ENCODE results near the gene GSTM4.

The GSTM4 gene

DNA sequence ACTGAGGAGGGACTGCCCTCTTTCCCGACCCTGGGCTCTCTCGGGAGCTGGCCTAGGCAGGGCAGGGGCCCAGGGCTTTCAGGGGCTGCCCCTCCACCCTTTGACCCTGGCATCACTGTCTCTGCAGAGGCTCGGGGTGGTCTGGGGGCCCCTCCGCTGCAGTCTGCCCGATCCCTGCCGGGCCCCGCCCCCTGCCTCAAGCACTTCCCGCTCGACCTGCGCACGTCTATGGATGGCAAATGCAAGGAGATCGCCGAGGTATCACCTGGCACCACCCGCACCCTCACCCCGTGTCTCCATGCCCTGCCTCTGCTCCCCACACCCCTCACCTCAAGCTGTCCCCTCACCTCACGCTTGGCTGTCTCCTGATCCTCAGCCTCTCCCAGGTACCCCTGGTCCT, 30.7 kb upstream of the GSTM4 start:
- DNase-seq = no peak

DNA sequence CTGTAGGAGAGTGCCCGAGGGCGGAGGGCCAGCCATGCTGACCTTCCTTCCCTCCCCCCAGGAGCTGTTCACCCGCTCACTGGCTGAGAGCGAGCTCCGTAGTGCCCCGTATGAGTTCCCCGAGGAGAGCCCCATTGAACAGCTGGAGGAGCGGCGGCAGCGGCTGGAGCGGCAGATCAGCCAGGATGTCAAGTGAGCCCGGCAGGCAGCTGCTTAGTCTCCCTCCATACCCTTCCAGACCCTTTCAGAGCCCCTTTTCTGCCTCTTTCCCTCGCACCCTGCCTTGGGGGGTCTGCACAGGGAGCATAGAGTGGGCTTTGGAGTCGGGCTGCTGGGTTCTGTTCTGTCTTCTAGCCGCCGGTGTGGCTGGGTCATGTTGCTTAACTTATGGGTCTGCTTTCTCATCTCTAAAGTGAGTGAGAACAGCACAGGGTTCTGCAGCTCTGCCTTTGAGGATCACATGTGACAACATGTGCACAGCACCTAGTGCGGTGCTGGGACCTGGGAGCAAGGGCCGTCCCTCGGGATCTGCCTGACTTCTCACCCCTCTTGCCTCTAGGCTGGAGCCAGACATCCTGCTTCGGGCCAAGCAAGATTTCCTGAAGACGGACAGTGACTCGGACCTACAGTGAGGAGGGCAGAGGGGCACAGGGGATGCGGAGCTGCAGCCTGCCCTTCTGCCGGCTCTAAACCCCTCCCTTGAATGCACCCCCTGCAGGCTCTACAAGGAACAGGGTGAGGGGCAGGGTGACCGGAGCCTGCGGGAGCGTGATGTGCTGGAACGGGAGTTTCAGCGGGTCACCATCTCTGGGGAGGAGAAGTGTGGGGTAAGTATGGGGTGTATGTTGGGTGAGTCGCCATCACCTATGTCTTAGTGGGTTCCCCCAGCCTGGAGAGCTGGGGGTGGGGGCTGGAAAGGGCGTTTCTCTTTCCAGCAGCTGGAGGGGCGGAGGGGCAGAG, 30.0 kb upstream of the GSTM4 start:
- DNase-seq = no peak

DNA sequence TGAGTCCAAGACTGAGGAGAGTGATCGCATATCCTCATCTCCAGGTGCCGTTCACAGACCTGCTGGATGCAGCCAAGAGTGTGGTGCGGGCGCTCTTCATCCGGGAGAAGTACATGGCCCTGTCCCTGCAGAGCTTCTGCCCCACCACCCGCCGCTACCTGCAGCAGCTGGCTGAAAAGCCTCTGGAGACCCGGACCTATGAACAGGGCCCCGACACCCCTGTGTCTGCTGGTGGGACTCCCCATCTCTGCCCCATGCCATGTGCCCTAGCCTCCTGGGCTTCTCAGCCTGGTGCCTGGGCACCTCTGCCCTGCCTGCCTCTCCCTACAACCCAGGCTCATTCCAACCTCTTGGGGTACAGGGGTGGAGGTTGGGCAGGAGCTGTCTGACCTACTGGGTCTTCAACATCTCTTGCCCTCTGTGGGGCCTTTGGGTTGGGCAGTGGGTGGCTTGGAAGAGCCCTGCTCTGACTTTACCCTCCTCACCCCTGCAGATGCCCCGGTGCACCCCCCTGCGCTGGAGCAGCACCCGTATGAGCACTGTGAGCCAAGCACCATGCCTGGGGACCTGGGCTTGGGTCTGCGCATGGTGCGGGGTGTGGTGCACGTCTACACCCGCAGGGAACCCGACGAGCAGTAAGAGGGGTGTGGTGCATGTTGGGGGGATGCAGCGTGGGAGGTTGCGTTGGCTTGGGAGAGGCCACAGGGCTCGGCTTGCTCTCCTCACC, 29.1 kb upstream of the GSTM4 start:
- no peak for DNase-seq

DNA sequence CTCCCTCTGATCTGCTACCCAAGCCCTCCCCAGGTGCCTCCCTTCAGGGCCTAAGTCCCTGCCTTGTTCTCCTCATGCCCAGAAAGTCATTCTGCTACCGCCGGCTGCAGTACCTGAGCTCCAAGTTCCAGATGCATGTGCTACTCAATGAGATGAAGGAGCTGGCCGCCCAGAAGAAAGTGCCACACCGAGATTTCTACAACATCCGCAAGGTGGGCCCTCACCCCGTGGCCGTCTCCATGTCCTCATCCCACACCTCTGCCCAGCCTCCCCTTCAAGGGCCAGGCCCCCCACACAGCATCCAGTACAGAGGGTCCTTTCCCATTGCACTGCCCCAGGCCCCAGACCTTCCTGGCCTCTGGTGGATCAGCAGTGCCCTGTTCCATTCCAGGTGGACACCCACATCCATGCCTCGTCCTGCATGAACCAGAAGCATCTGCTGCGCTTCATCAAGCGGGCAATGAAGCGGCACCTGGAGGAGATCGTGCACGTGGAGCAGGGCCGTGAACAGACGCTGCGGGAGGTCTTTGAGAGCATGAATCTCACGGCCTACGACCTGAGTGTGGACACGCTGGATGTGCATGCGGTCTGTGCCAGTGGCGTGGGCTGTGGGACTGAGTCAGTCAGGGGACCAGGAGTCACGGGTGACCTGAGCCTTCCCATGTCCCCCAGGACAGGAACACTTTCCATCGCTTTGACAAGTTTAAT, 28.1 kb upstream of the GSTM4 start:
- DNase-seq = no peak

DNA sequence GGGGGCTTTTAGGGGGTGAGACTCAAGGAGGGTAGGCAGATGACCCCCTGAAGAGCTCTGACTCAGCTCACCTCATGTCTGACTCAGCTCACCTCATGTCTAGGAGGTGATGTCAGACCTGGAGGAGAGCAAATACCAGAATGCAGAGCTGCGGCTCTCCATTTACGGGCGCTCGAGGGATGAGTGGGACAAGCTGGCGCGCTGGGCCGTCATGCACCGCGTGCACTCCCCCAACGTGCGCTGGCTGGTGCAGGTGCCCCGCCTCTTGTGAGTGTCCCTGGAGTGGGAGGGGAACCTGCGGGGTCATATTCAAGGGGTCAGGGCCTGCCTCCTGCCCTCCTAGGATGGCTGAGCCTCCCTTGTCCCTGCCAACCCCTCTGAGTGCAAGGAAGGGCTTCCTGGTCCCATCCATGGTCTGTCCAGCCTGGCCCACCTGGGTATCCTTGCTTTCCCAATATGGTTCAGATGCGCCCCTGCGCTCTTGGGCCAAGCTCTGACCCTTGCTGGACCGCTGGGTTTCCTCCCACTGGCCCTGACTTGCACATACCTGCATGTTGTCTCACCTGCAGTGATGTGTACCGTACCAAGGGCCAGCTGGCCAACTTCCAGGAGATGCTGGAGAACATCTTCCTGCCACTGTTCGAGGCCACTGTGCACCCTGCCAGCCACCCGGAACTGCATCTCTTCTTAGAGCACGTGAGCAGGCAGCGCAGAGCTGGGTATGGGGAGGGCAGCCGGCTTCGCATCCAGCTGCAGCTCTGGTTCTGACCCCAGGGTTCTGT, 27.2 kb upstream of the GSTM4 start:
- no peak for DNase-seq

DNA sequence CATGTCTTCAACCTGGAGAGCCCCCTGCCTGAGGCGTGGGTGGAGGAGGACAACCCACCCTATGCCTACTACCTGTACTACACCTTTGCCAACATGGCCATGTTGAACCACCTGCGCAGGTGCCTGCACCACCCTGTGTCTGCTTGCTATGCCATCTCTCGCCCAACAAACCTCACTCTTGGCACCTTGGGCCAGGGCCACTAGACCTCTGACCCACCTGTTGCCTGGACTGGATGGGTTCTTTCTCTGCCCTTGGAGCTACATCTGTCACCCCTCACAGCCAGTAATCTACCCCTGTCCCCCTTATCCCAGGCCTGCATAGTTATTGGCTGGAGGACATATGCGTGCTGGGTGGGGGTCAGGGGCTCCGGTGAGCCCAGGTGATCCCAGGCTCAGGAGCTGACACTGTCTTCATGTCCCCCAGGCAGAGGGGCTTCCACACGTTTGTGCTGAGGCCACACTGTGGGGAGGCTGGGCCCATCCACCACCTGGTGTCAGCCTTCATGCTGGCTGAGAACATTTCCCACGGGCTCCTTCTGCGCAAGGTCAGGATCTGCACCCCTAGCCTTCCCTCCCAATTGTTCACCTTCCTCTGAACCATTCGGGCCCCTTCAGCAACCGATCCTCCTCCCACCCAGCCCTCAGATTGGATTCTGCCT, 26.4 kb upstream of the GSTM4 start:
- no peak for DNase-seq

DNA sequence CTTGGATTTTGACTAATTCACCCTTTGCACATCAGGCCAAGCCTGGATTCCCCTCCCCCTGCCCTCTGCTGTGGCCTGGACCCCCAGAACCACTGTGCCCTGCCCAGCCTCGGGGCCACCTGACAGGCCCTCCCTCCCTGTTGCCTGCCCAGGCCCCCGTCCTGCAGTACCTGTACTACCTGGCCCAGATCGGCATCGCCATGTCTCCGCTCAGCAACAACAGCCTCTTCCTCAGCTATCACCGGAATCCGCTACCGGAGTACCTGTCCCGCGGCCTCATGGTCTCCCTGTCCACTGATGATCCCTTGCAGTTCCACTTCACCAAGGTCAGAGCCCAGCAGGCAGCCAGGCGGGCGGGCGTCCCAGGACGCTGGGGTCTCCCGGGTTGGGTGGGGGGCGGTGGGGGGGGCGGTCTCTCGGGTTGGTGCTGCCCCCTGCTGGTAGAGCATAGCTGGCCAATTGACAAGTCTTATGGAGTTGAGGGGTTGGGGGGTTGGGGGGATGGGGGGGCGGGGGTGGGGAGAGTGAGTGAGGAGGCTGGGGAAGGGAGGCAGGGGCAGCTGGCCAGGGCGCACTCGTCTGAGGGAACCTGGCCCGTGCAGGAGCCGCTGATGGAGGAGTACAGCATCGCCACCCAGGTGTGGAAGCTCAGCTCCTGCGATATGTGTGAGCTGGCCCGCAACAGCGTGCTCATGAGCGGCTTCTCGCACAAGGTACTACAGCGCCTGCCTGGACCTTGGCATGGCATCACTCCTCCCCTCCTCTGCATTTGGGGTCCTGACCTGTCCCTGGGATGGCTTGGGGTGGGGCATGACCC, 25.6 kb upstream of the GSTM4 start:
- no peak for DNase-seq

DNA sequence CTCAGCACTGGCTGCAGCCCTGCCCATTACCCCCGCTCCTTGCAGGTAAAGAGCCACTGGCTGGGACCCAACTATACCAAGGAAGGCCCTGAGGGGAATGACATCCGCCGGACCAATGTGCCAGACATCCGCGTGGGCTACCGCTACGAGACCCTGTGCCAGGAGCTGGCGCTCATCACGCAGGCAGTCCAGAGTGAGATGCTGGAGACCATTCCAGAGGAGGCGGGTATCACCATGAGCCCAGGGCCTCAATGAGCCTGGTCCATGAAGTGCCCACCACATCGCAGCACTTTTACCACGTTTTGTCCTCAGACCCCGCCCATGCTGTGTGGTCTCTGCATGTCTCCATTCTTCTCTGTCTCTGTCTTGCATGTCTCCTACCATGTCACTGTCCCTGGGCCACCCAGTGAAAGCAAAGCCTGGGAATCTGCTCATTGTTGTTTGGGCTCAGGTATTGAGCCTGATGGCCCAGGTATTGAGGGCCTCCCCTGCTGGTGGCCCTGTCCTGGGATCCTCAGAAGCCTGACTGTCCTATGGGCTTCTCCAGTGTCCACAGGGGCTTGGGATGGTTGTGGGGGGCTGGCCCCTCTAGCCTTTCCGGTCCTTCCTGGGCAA, 24.9 kb upstream of the GSTM4 start:
- DNase-seq = no peak

DNA sequence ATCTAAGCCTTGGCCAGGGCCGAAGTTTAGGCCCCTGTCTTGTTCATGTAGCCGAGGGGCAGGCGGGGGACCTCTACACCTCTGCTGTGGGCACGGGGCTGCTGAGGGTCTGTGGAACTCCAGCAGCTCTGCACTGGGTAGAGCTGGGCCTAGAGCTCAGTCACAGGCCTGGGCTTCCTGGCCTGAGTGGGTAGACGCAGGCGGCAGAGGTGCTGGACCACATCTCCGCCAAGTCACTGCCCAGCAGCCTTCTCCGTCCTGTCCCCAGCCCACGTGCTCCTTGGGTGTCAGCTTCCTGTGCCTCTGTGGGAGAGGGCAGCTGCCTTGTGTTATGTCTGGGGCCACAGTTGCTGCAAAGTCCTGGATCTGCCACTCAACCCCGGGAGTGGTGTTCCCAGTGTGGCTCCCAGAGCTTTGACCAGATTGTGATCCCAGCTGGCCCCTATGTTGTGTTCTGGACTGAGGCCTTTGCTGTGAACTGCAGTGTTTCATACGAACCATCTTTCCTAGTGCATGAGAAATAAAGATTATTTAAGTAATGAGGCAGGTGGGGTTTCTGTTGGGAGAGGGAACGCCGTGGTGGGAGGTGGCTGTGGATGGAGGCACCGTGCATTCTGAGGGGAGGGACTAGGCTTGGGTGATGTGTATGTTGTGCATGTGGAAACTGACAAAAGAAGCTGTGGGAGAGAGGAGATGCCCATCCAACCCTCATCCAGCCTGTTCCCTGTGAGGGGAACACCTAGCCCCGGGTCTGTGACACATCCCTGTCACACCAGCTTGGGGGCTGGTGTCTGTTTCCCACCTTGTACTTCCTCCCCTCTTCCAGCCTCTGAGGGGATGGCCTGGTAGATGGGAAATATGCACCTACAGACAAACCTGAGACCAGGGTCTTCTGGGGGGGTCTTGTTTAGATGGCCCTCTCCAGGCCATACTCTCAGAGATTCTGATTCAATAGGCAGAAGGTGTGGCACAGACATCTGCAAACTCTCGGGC, 24.1 kb upstream of the GSTM4 start:
- no peak for DNase-seq

DNA sequence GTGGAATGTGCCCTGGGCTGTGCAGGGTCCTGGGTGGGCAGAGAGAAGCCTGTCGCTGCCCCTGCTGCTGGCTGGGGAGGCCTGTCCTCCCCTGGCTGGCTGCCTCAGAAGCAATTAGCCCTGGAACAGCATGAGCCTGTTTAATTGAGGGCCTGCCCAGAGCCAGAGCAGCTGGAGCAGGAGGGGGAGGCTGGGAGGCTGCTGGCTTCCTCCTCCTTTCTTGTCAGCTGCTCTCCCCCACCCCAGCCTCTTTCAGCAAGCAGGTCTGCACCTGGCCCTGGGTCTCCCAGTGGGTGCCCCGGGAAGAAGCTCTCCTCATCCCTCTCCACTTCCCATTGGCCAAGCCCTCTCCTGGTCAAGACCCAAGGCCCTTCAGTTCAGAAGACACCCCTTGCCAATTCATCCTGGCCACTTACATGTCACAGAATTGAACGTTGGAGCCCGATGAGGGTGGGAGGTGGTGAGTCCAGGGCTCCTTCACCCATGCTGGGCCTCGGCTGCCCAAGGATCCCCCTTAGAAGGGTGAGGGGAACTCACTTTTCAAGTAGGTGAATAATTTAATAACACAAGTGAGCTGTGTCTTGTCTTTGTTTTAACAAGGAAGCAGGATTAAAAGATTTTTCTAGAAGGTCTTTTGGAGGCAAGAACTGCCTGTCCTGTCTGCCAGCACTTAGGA, 23.1 kb upstream of the GSTM4 start:
- DNase-seq = no peak

DNA sequence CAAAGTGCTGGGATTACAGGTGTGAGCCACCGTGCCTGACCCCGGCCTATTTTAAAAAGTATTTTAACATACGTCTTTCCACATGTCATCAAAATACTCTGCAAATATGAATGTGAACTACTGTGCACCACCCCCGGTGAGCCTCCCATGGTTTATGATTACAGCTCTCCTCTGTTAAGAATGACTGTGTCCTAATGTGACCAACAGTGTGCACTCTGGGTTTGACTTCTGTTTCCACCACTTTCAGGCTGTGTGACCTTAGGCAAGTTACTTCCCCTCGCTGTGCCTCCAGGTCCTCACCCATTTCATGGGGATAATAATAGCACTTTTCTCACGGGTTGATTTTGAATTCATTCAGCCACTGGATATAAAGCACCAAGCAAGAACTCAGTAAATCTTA, 21.6 kb upstream of the GSTM4 start:
- no peak for DNase-seq

DNA sequence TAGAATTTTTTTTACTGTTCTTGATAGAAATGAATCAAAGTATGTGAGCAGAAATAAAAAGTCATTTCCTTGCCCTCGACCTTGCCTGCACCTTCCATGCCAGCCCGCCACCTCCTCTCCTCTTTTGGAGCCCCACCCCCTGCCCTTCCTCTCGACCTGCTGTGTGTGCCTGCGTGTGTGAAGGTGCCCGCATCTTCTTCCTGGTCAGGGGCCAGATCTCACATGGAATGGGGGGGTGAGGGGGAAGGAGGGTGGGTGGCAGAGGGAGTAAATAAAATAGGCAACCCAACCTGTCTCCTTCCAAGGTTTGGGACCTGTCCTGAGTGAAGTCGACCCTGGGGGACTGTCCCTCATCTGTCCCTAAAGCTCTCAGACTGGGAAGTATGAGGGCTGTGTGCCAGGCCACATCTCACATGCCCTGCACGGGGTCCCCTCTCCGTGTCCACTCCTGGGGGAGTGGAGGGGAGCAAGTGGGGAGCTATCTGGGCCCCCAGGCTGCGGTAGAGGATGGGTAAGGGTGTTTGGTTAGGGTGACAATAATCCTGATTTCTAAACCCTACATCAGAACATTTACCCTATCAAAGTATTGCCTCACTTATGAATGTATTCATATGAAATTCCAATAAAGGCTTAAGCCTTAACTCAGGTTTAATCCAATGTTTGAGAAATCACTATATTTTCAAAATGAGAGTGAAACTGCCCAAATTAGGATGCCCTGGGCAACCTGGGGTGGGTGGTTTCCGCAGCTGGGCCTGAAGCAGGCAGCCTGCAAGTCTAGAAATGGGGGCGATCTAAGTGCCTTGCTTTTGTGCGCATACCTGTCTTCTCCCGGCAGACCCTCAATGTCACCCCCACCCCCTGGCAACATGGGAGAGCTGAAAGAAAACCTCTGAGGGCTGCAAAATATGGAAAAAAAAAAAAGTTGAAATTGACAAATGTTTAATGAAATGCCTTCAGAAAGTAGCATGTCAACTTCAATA, 20.8 kb upstream of the GSTM4 start:
- no peak for DNase-seq

DNA sequence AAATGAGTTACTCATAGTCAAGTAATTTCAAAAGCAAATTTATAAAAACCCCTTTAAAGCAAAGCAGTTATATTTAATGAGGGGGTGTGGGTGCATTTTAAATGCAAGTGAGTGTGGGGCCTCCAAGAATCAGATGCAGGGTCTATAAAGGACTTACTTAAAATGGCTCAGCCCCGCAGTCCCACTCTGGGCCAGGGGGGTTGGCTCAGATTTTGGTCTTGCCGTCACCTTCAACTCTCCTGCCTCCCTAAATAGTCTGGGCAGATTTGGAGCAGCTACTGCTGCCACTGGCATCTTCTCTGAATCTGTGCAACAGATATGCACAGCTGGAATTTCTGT, 20.1 kb upstream of the GSTM4 start:
- no peak for DNase-seq

DNA sequence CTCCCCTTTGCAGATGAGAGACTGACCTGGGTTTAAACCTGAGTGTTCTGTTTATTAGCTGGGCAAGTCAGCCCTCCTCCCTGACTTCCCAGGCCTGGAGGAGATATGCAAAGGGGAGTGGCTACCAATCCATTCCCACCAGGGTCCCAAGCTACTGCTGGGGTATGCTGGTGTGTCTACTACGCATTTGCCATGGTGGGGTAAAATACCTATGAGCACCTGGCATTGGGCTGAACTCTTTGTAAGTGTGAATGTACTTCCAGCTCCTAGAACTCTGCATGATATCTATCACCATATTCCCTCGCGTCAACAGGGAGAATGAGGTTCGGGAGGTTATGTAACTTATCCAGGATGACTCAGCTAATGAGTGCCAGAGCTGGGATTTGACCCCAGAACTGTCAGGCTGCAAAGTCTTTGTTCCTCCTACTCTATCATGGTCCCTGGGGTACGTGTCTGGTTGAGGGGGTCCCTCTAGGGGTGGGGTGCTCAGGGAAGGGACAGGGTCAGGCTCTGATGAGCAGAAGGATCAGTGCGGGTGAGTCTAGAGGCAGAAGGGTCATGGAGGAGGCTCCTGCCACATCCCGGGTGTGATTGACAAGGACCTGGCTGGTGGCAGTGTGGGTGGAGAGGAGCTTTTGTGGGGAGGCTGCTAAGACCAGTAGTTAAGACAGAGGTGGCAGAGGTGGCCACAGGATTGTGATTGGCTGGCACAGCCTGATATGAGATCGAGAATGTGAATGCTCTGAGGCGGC, 19.5 kb upstream of the GSTM4 start:
- no peak for DNase-seq

DNA sequence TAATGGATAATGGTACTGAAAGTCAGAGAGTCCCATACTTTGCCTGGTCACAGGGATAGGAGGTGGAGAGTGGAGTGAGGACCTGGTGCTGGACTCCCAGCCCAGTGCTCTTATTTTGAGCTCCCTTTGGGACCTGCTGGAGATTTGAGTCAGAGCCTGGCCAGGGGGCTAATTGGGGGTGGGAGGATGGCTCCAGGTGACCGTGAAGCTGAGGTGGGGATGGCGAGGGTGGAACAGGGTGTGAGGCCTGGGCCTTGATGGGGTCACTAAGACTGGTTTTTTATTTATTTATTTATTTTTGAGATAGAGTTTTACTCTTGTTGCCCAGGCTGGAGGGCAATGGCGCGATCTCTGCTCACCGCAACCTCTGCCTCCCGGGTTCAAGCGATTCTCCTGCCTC, 18.5 kb upstream of the GSTM4 start:
- no peak for DNase-seq

DNA sequence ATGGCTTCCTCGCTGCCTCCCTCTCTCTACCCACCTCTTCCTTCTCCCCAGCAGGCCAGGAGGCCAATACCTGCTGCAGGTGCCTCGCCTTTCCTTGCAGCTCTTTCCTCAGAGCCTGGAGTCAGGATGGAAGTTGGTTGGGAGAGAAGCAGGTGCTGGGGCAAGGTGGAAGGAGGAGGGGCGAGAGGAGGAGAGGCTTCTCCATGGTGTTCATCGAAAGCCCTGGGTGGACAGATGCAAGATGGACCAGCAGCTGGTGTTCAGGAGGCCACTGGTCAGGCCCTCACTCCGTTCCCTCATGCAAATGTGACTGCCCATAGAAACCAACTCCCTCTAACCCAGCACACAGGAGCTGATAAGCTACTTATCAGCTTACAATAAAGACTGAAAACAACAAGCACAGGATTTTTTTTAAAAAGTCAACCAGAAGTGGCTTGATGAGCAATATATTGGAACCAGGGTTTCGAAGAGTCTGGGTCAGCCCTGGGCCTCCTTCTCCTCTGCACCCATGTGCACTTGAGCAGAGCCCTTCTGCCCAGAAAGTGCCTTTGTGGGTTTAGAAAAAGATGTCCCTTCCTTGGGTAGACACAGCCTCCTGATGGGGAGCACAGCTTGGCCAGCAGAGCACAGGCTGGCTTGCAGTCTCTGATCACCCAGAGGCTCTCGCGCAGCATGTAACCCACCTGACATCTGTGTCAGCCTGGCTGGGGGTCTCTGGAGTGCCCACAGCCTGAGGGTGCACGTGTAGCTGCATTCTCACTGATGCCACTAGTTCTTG, 16.6 kb upstream of the GSTM4 start:
- DNase-seq = no peak
